ES-I3 (cell line): ENCODE data around the gene GASK1B.

Experiments
- H3K36me3 ChIP-seq: 2 replicates; pipeline ENCODE4 v1.6.1; 2013; ENCODE audit warnings: mild to moderate bottlenecking, low read length, control low read depth, moderate library complexity; ENCODE audit not compliant: insufficient read depth
- H3K4me1 ChIP-seq: 2 replicates; pipeline ENCODE4 v1.6.1; 2013; ENCODE audit warnings: mild to moderate bottlenecking, control low read depth, low read length; ENCODE audit not compliant: insufficient read depth
- H3K9ac ChIP-seq: 2 replicates; pipeline ENCODE4 v1.6.1; 2013; ENCODE audit warnings: low read depth, mild to moderate bottlenecking, low read length, moderate library complexity
- H3K9me3 ChIP-seq: 2 replicates; pipeline ENCODE4 v1.6.1; 2013; ENCODE audit warnings: mild to moderate bottlenecking, low read length, moderate library complexity; ENCODE audit not compliant: control insufficient read depth, insufficient read depth

Gene GASK1B

DNA sequence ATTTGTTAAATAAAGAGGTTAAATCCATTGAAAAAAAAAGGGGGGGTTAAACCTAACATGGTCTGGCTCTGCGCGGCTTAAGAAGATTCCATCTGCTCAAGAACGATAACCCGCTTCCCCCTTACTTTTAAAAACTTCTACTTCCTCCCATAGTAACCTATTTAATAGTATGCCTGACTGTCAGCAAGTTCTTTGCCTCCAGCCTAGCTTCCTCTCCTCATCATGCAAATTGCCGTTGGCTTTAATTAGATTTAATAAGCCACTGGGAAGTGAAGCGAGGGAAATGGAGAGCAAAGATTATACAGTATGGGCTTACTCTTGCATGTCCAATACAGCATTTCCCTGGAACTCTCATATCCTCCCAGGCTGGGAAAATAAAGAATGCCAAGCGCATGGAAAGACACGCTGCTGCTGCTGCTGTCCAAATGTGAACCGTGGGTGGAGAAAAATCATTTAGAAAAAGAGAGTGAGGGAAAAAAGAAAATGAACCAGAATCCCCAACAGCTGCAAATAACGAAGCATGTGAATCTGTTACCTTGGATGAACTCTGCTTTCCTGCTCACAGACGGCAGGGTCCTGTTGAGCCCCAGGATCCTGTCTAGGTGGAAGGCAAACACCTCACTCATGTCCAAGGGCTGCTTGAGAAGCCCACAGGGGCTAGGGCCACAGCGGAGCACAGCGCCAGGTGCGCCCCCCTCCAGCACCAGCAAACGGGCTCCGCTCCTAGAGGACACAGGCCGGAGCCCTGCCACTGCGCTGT is 2.7 kb downstream of the GASK1B start:
- peaks cover 3% of the 10 kb centered on the region; the same call in 1 of the 2 replicates for H3K4me1 ChIP-seq
- no peaks in the 10 kb centered on the region for H3K9me3 ChIP-seq
- no peaks in the 10 kb centered on the region for H3K36me3 ChIP-seq
- no peak overlapping the region; the same call in 1 of the 2 replicates for H3K9ac ChIP-seq

DNA sequence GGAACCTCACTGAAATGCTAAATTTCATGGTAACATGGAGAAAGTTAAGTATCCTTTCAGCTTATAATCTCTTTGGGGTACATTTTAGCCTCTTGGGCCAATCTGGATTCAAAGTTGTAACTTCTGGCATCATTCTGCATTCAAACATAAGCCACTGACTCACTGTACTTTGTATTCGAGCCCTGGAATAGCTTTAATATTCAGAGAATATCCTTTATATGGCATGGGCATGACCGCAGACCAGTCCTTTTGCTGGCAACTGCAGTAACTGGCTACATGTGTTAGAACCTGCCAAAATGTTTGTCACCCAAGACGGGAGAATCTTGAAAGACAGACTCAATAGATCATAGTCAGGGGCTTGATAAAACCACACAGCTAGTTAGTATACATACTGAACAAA is 3.3 kb downstream of the GASK1B start:
- Histone ChIP-seq H3K9me3 (no peaks in the 10 kb centered on the region), H3K36me3 (no peaks in the 10 kb centered on the region), H3K4me1 (peaks cover 3% of the 10 kb centered on the region; the same call in 1 of the 2 replicates), H3K9ac (no peak overlapping the region; the same call in 1 of the 2 replicates)

- Histone ChIP-seq H3K4me1 (peaks cover 3% of the 10 kb centered on the region; the same call in 1 of the 2 replicates), H3K9me3 (no peaks in the 10 kb centered on the region), H3K9ac (no peak overlapping the region), H3K36me3 (no peaks in the 10 kb centered on the region)
Observed at GRCh38 chr4:158168606-158169005, 4.2 kb downstream of the GASK1B start.

GRCh38 chr4:158166701-158167100 is 6.1 kb downstream of the GASK1B start:
- Histone ChIP-seq H3K9ac (no peak overlapping the region), H3K4me1 (no peaks in the 10 kb centered on the region; the same call in 1 of the 2 replicates), H3K36me3 (no peaks in the 10 kb centered on the region), H3K9me3 (no peaks in the 10 kb centered on the region)

GRCh38 chr4:158164768-158165213 is 8.0 kb downstream of the GASK1B start:
- Histone ChIP-seq H3K9me3 (no peaks in the 10 kb centered on the region), H3K9ac (no peak overlapping the region), H3K4me1 (no peaks in the 10 kb centered on the region; the same call in 1 of the 2 replicates), H3K36me3 (no peaks in the 10 kb centered on the region)

DNA sequence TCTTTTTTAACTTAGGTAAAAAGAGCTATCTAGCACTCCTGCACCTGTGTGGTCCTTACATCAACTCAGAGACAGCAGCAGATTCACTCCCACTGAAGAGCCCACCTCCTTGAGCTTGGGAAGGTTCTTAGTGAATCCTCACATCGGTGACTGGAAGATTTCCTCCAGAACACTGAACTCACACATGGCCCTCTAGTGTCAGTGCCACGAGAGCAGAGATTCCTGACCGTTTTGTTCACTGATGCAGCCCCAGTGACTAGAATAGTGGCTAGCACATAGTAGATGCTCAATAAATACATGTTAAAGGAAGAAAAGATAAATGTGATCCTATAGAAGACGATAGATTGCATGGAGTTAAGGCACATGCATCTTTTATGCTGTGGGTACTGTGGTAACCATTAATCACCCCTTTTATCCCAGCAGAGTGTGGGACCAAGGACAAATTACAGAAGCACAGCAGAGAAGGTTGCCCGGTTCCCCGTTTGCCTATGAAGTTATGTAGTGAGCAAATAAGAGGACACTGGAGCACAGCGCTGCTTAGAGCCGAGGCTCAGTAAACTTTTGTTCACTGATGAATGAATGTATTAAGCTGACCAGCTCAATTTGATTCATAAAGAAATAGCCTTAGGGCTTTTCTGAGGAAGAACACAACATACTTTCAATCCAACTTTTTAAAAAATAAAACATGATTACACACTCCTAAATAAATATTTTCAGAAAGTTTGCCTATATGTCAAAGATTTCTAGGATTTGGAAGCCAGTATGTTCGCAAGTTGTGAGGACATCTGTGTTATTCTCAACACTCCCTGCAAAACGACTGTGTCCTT is 8.7 kb downstream of the GASK1B start:
- peaks cover 3% of the 10 kb centered on the region; the same call in 1 of the 2 replicates for H3K4me1 ChIP-seq
- H3K36me3 ChIP-seq: no peaks in the 10 kb centered on the region
- no peak overlapping the region for H3K9ac ChIP-seq
- no peaks in the 10 kb centered on the region for H3K9me3 ChIP-seq

- Histone ChIP-seq H3K4me1 (peaks cover 6% of the 10 kb centered on the region; the same call in 1 of the 2 replicates), H3K9ac (no peak overlapping the region), H3K9me3 (no peaks in the 10 kb centered on the region), H3K36me3 (no peaks in the 10 kb centered on the region)
Observed at GRCh38 chr4:158162631-158163030, 10.2 kb downstream of the GASK1B start.

GRCh38 chr4:158161551-158162354 is 11.1 kb downstream of the GASK1B start:
- peaks cover 6% of the 10 kb centered on the region; the same call in 1 of the 2 replicates for H3K4me1 ChIP-seq
- no peaks in the 10 kb centered on the region for H3K9me3 ChIP-seq

DNA sequence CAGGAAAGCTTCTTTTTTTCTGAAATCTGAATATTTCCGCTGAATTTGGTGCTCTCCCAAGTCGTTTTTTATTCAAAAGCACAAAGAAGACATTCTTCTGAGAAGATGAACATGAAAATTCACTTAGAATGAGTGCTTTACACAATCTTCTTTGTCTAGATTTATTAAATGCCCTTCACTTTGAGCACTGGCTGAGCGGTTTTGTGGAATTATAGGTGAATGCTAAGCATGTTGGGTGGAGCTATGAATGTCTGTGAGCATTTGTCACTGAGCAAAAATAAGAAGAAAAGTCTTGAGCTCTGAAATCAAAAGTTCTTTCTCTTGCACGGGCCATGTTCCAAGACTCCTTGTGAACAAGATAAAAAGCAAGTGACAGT is 13.1 kb downstream of the GASK1B start:
- Histone ChIP-seq H3K9ac (no peak overlapping the region), H3K4me1 (peaks cover 6% of the 10 kb centered on the region; the same call in 1 of the 2 replicates), H3K9me3 (no peaks in the 10 kb centered on the region), H3K36me3 (no peaks in the 10 kb centered on the region)

More at GRCh38 chr4:158161551-158162354, 11.1 kb downstream of the GASK1B start:
- Histone ChIP-seq H3K9ac (no peak overlapping the region), H3K36me3 (no peaks in the 10 kb centered on the region)

GRCh38 chr4:158159054-158159717 is 13.6 kb downstream of the GASK1B start:
- H3K4me1 ChIP-seq: peaks cover 6% of the 10 kb centered on the region; the same call in 1 of the 2 replicates

DNA sequence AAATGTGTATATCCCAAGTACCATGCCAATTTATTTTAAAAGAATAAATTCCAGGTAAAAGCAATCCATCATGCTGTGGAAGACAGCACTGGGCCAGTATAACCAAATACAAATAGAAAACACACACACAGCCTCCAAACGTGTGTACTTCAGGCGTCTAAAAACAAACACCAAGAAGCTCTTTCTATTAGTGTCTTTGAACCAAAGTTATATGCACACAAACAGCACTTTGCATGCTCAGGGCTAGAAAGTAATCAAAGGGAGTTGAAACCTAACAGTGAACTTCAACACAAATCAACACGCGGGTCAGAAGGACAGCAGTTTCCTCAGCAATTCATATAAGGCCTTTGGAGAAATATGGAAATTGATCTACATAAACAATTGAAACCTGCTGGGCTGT is 15.4 kb downstream of the GASK1B start:
- Histone ChIP-seq H3K36me3 (no peaks in the 10 kb centered on the region), H3K9me3 (no peaks in the 10 kb centered on the region), H3K9ac (no peak overlapping the region), H3K4me1 (peaks cover 6% of the 10 kb centered on the region; the same call in 1 of the 2 replicates)

More at GRCh38 chr4:158159054-158159717, 13.6 kb downstream of the GASK1B start:
- Histone ChIP-seq H3K9ac (no peak overlapping the region), H3K36me3 (no peaks in the 10 kb centered on the region), H3K9me3 (no peaks in the 10 kb centered on the region)

DNA sequence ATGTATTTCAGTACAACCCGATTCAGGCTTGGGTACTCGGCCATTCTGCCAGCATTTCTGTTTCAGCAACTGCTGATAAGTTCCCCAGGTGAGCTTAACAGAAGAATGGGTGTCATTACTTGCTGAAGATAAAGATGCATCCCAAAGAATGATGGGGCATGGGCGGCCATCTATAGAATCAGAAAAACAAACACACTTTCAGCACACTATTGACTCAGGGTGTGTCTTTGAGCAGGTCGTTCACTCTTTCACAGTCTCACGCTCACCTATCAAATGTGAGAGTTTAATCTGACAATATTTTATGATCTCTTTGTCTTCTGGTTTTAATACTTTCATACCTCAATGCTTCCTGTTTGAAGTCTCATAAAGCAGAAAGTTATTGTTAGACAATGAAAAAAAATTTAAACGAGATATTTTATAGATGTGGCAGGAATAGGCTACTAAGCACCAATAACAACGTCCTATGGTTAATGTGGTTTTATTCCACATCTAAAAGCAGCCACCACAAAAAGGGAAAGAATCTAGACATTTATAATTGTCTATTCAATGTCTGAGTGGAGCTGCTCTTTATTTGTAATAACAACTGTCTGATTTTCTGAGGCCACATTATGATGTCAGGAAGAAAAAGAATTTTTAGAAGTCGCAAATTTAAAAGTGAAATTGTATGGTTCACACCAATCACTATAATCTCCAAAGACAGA is 17.0 kb downstream of the GASK1B start:
- Histone ChIP-seq H3K36me3 (no peaks in the 10 kb centered on the region), H3K4me1 (peaks cover 6% of the 10 kb centered on the region; the same call in 1 of the 2 replicates), H3K9me3 (no peaks in the 10 kb centered on the region), H3K9ac (no peak overlapping the region)

GRCh38 chr4:158147151-158147550 is 25.7 kb downstream of the GASK1B start:
- no peaks in the 10 kb centered on the region for H3K4me1 ChIP-seq
- no peaks in the 10 kb centered on the region for H3K36me3 ChIP-seq
- no peak overlapping the region for H3K9ac ChIP-seq
- no peaks in the 10 kb centered on the region for H3K9me3 ChIP-seq
